HepG2 (cell line): ENCODE data around the gene UBAP2L. TPM values are rescaled to one million over a fixed set of nuclear protein-coding genes. Genes with fewer than 3 reads are reported as not detected.

ENCODE experiments used
- ATAC-seq: fragments of 200-7000 bp; cut with Tn5 transposase; 3 replicates; pipeline ENCODE4 v1.9.1; 2020; ENCODE audit warnings: mild to moderate bottlenecking, moderate library complexity
- BruUV-seq: library from RNA; stranded (reverse); fragments of 400-500 nt; replicated peaks from 2 replicates; lab custom pipeline; 2021; lab: Mats Ljungman, UMichigan
- CTCF ChIA-PET: fragments of 300-600 bp; formaldehyde crosslinking; extraction: SDS; loops from one replicate; lab custom pipeline; 2021; ENCODE audit warnings: low total read pairs, inconsistent platforms, low intra/inter-chr PET ratio; lab: Yijun Ruan, JAX
- POLR2A ChIA-PET: fragments of 350-600 bp; sonication (Branson Sonifier 250); formaldehyde crosslinking; loops from one replicate; lab custom pipeline; 2020; ENCODE audit warnings: antibody characterized with exemption, inconsistent platforms; lab: Yijun Ruan, JAX
- DNase-seq: peaks from one replicate; pipeline ENCODE4 v3.0.0-alpha.2; 2015; ENCODE audit warnings: low spot score
- FAIRE-seq: peaks from 3 replicates; lab custom pipeline; 2011; peaks lifted over from hg19 to GRCh38; lab: Jason Lieb, UNC
- H2AFZ ChIP-seq: one replicate; pipeline ENCODE4 v1.6.1; 2011; ENCODE audit warnings: low read length, inconsistent platforms
- H3K27ac ChIP-seq: fragments of 300-600 bp; 3 replicates; pipeline ENCODE4 v1.8.0; 2011; ENCODE audit warnings: mixed run types, mild to moderate bottlenecking, mixed read lengths, low read length, inconsistent platforms; ENCODE audit not compliant: insufficient read depth; ENCODE audit errors: extremely low read length
- H3K27me3 ChIP-seq, 2 experiments: fragments of 200-600 bp in 1 of 2; 2 replicates in 1 of 2; 3 replicates in 1 of 2; pipeline versions ENCODE4 v1.6.0 to v1.8.0; 2011; ENCODE audit warnings: low read length in 2 of 2, mild to moderate bottlenecking in 2 of 2, moderate library complexity in 2 of 2, inconsistent platforms in 1 of 2; ENCODE audit not compliant: insufficient read depth in 2 of 2, control insufficient read depth in 1 of 2
- H3K36me3 ChIP-seq, 2 experiments: fragments of 200-600 bp in 1 of 2; replicated peaks in 1 of 2; 2 replicates in 1 of 2; 3 replicates in 1 of 2; pipeline versions ENCODE4 v1.5.1 to v1.8.0; 2011; ENCODE audit warnings: low read length in 2 of 2, inconsistent platforms in 1 of 2; ENCODE audit not compliant: insufficient read depth in 2 of 2, control insufficient read depth in 1 of 2
- H3K4me1 ChIP-seq: 2 replicates; pipeline ENCODE4 v1.5.1; 2012; ENCODE audit warnings: low read length, inconsistent platforms; ENCODE audit not compliant: insufficient read depth
- H3K4me2 ChIP-seq: 2 replicates; pipeline ENCODE4 v1.6.0; 2011; ENCODE audit warnings: low read depth, low read length, inconsistent platforms
- H3K4me3 ChIP-seq, 3 experiments: fragments of 200-600 bp in 1 of 3; sonication (generic), shearing (Covaris generic) in 1 of 3; replicated peaks in 1 of 3; 2 replicates each; pipeline ENCODE4 v1.5.1; 2011 to 2016; ENCODE audit warnings: low read length in 3 of 3, inconsistent platforms in 2 of 3, low read depth in 2 of 3, mild to moderate bottlenecking in 2 of 3, control low read depth in 1 of 3, mixed read lengths in 1 of 3; ENCODE audit not compliant: insufficient read depth in 1 of 3
- H3K79me2 ChIP-seq: one replicate; pipeline ENCODE4 v1.6.1; 2011; ENCODE audit warnings: low read length, inconsistent platforms; ENCODE audit not compliant: insufficient read depth
- H3K9ac ChIP-seq: 2 replicates; pipeline ENCODE4 v1.6.0; 2011; ENCODE audit warnings: mild to moderate bottlenecking, low read depth, low read length, inconsistent platforms; ENCODE audit not compliant: insufficient read depth
- H3K9me3 ChIP-seq: 2 replicates; pipeline ENCODE4 v1.5.1; 2012; ENCODE audit warnings: mild to moderate bottlenecking, low read length
- H4K20me1 ChIP-seq: 2 replicates; pipeline ENCODE4 v1.6.0; 2011; ENCODE audit warnings: inconsistent platforms, mild to moderate bottlenecking, low read length, moderate library complexity; ENCODE audit not compliant: insufficient read depth
- ADNP ChIP-seq: sonication (generic); formaldehyde crosslinking; IDR thresholded peaks from 2 replicates; pipeline ENCODE4 v1.4.0; 2020; ENCODE audit warnings: missing genetic modification reagents
- KDM1A ChIP-seq: IDR thresholded peaks from 2 replicates; pipeline ENCODE4 v1.6.1; 2016; ENCODE audit warnings: missing compliant biosample characterization
- RBFOX2 ChIP-seq: fragments of 200-400 bp; formaldehyde crosslinking; IDR thresholded peaks from 2 replicates; pipeline ENCODE4 v1.6.1; 2017; ENCODE audit warnings: low read depth, mild to moderate bottlenecking, low read length
- RXRA ChIP-seq: sonication (generic); formaldehyde crosslinking; IDR thresholded peaks from 2 replicates; pipeline ENCODE4 v1.5.1; 2020; ENCODE audit warnings: missing genetic modification reagents
- THAP11 ChIP-seq: IDR thresholded peaks from 2 replicates; pipeline ENCODE4 v1.6.1; 2016; ENCODE audit warnings: missing biosample characterization, missing genetic modification reagents
- XRCC5 ChIP-seq: fragments of 200-400 bp; formaldehyde crosslinking; optimal IDR thresholded peaks from 2 replicates; pipeline ENCODE3; 2017; ENCODE audit warnings: mild to moderate bottlenecking, low read length
- ZNF136 ChIP-seq: sonication (generic); formaldehyde crosslinking; IDR thresholded peaks from 2 replicates; pipeline ENCODE4 v1.8.1; 2022; ENCODE audit warnings: low read depth, mild to moderate bottlenecking, moderate library complexity, missing genetic modification reagents
- ZNF234 ChIP-seq: sonication (generic); formaldehyde crosslinking; conservative IDR thresholded peaks from 2 replicates; pipeline ENCODE4 v1.5.1; 2020; ENCODE audit warnings: mild to moderate bottlenecking, missing genetic modification reagents
- ZNF430 ChIP-seq: sonication (generic); formaldehyde crosslinking; IDR thresholded peaks from 2 replicates; pipeline ENCODE4 v1.9.0; 2021; ENCODE audit warnings: mild to moderate bottlenecking, missing genetic modification reagents
- ZNF546 ChIP-seq: sonication (generic); formaldehyde crosslinking; conservative IDR thresholded peaks from 2 replicates; pipeline ENCODE4 v1.8.1; 2023; ENCODE audit warnings: mild to moderate bottlenecking, missing genetic modification reagents
- ZNF615 ChIP-seq: sonication (generic); formaldehyde crosslinking; IDR thresholded peaks from 2 replicates; pipeline ENCODE4 v1.5.0; 2020; ENCODE audit warnings: mild to moderate bottlenecking, missing genetic modification reagents, borderline replicate concordance
- WGBS: methylation state at CpG from one replicate; pipeline ENCODE4 v1.1.6; 2017; ENCODE audit warnings: low lambda C conversion rate; 5-methylcytosine and 5-hydroxymethylcytosine counted together
- in situ Hi-C: cut with HindIII; loops from 2 replicates; pipeline ENCODE4 v1.10.0; 2017; ENCODE audit warnings: low pct_unique_long_range_greater_than_20kb; ENCODE audit not compliant: extremely low pct_ligation_motif_present
- intact Hi-C: fragments of 100-400 bp; cut with micrococcal nuclease; formaldehyde crosslinking; loops from one replicate; pipeline ENCODE4 v1.10.0; 2022; ENCODE audit not compliant: unreplicated experiment
- polyA plus RNA-seq, 8 experiments: library from polyadenylated mRNA; depleted of rRNA in 3 of 8; stranded (reverse) in 7 of 8; unstranded in 1 of 8; fragments of >200 nt; fragmentation: Illumina TruSeq in 4 of 8; extraction: Trizol in 4 of 8; gene quantifications; 2 replicates each; pipeline versions ENCODE4 v1.2.1 to v1.2.3, GENCODE V29; 2011 to 2016; ENCODE audit warnings: low read depth in 4 of 8, missing spikeins in 1 of 8, mixed read lengths in 1 of 8; ENCODE audit not compliant: insufficient read depth in 1 of 8
- total RNA-seq, 5 experiments: library from RNA; depleted of rRNA; stranded (reverse); fragments of >200 nt; fragmentation: Illumina TruSeq; extraction: Trizol; gene quantifications; 2 replicates each; pipeline ENCODE4 v1.2.3, GENCODE V29; 2016; ENCODE audit warnings: low read depth in 1 of 5
- TF ChIP-seq, protein P1 (sequence below): sonication (generic); formaldehyde crosslinking; conservative IDR thresholded peaks from 2 replicates; pipeline ENCODE4 v1.8.0; 2022; ENCODE audit warnings: low read depth, missing genetic modification reagents
- TF ChIP-seq, protein P2 (sequence below): sonication (generic); formaldehyde crosslinking; IDR thresholded peaks from 2 replicates; pipeline ENCODE4 v1.5.1; 2020; ENCODE audit warnings: mild to moderate bottlenecking, moderate library complexity, missing genetic modification reagents
- TF ChIP-seq, protein P3 (sequence below): IDR thresholded peaks from 2 replicates; pipeline ENCODE4 v1.6.1; 2016; ENCODE audit warnings: control low read depth
- TF ChIP-seq, protein P4 (sequence below): sonication (generic); formaldehyde crosslinking; IDR thresholded peaks from 2 replicates; pipeline ENCODE4 v1.5.0; 2020; ENCODE audit warnings: missing genetic modification reagents, mild to moderate bottlenecking, borderline replicate concordance

Gene UBAP2L
- total and polyA plus RNA-seq, 2 of the 13 experiments (the other 11 are each of a cell fraction or from before 2014, with no cell fraction given): 74.2 to 159 TPM

DNA sequence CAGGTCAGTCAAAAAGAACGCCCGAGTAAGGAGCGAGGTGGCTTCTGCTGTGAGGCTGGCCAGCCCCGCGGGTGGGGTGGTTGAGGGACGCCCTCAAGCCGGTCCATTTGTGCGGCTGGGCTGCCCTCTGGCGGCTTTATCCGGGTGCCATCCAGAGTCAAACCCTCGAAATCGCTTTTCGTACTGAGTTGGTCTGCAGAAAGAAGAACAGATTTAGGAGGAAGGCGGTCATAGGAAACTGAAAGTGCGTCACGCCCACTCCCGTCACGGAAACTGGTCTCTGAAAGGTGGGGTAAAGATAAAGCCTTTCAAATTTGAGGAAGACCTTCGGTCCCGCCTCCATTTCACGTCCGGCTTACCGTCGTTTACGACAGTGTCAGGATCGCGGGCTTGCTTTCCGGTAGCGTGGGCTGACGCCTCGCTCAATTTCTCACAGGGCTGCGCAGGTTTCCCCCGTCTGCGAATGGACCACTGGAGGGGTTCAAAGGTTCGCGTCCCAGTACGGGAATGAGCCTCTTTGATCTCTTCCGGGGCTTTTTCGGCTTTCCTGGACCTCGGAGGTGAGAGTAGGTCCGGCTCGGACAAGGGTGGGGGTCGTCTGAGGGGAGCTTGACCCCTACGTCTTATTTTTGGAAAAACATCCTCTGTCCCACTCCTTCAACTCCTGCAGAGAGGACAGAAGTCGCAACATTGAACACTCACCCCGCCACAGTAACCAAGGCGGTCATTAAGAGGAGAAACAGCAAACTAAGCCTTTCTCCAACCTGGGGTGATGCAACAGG, 51.7 kb downstream of the UBAP2L start, which contains the start of gene HAX1:
Gene HAX1 (plus strand): TSS at position 413 of the 782 bp plus-strand sequence. CDS start 95 bp downstream, at position 508.
- Histone ChIP-seq H3K4me2 (peak within 1 kb of the TSS; percentile 89), H3K9me3 (no peaks in the 10 kb centered on the region), H3K79me2 (peaks cover 11% of the 10 kb centered on the region), H3K4me3 (peak within 1 kb of the TSS; percentile 86 to 97 (median 90)), H4K20me1 (no peaks in the 10 kb centered on the region), H3K27ac (peak within 1 kb of the TSS; percentile 69), H2AFZ (peak within 1 kb of the TSS; percentile 43), H3K9ac (peak within 1 kb of the TSS; percentile 90), H3K27me3 (no peaks in the 10 kb centered on the region; a peak in 1 of 5 replicates), H3K4me1 (peaks cover 12% of the 10 kb centered on the region), H3K36me3 (peaks cover 8 to 29% of the 10 kb centered on the region in 2 experiments)
- intact Hi-C loops (loop anchor here (1.0 to 5.0 kb wide), 3 partner anchors 63 to 325 kb away; partner anchors contain the start of gene DENND4B), in situ Hi-C loops (loop anchor here (5.0 kb wide), 2 partner anchors 75 to 90 kb away; no protein-coding TSS in a partner anchor)
- peak; percentile 94 for ATAC-seq
- DNase-seq: peak; percentile 89
- peak; percentile 97 for FAIRE-seq
- CTCF ChIA-PET: interaction anchor here (0.8 to 3.2 kb wide), 5 partner anchors 62 to 89 kb away, joined by 3 to 43 read pairs (median 3); no protein-coding TSS in a partner anchor
- POLR2A ChIA-PET: interaction anchor here (0.9 to 1.7 kb wide), 5 partner anchors 52 to 282 kb away, joined by 4 to 9 read pairs (median 5); partner anchors contain the start of genes RPS27 and UBAP2L
- BruUV-seq: no TSS peak
- WGBS: under 1% methylated on average over 33 of the region's 47 CpGs
- TF ChIP-seq ZNF430 (CRISPR knock-in tag): 0 out of 2 replicates have a peak, but pooled peaks have one; percentile 24
- 0 out of 2 replicates have a peak, but pooled peaks have one; percentile 61 for TF ChIP-seq ADNP (CRISPR knock-in tag)
- TF ChIP-seq, protein P1, sequence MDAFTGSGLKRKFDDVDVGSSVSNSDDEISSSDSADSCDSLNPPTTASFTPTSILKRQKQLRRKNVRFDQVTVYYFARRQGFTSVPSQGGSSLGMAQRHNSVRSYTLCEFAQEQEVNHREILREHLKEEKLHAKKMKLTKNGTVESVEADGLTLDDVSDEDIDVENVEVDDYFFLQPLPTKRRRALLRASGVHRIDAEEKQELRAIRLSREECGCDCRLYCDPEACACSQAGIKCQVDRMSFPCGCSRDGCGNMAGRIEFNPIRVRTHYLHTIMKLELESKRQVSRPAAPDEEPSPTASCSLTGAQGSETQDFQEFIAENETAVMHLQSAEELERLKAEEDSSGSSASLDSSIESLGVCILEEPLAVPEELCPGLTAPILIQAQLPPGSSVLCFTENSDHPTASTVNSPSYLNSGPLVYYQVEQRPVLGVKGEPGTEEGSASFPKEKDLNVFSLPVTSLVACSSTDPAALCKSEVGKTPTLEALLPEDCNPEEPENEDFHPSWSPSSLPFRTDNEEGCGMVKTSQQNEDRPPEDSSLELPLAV (CRISPR knock-in tag): no peak
- TF ChIP-seq ZNF615 (CRISPR knock-in tag): no peak
- peak; percentile 81 for TF ChIP-seq XRCC5
- TF ChIP-seq THAP11 (CRISPR knock-in tag): peak; percentile 92
- TF ChIP-seq RXRA (CRISPR knock-in tag): peak; percentile 65; the same call in 1 of the 2 replicates
- TF ChIP-seq, protein P2, sequence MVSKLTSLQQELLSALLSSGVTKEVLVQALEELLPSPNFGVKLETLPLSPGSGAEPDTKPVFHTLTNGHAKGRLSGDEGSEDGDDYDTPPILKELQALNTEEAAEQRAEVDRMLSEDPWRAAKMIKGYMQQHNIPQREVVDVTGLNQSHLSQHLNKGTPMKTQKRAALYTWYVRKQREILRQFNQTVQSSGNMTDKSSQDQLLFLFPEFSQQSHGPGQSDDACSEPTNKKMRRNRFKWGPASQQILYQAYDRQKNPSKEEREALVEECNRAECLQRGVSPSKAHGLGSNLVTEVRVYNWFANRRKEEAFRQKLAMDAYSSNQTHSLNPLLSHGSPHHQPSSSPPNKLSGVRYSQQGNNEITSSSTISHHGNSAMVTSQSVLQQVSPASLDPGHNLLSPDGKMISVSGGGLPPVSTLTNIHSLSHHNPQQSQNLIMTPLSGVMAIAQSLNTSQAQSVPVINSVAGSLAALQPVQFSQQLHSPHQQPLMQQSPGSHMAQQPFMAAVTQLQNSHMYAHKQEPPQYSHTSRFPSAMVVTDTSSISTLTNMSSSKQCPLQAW: peak; percentile 76
- TF ChIP-seq, protein P3, sequence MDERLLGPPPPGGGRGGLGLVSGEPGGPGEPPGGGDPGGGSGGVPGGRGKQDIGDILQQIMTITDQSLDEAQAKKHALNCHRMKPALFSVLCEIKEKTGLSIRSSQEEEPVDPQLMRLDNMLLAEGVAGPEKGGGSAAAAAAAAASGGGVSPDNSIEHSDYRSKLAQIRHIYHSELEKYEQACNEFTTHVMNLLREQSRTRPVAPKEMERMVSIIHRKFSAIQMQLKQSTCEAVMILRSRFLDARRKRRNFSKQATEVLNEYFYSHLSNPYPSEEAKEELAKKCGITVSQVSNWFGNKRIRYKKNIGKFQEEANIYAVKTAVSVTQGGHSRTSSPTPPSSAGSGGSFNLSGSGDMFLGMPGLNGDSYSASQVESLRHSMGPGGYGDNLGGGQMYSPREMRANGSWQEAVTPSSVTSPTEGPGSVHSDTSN (CRISPR knock-in tag): no peak
- TF ChIP-seq KDM1A (CRISPR knock-in tag): no peak; the same call in 1 of the 2 replicates
- 0 out of 2 replicates have a peak, but pooled peaks have one; percentile 21 for TF ChIP-seq RBFOX2
- TF ChIP-seq ZNF136 (CRISPR knock-in tag): 0 out of 2 replicates have a peak, but pooled peaks have one; percentile 64
- no peak; the same call in 1 of the 2 replicates for TF ChIP-seq ZNF546 (CRISPR knock-in tag)
- no peak for TF ChIP-seq ZNF234 (CRISPR knock-in tag)
- TF ChIP-seq, protein P4, sequence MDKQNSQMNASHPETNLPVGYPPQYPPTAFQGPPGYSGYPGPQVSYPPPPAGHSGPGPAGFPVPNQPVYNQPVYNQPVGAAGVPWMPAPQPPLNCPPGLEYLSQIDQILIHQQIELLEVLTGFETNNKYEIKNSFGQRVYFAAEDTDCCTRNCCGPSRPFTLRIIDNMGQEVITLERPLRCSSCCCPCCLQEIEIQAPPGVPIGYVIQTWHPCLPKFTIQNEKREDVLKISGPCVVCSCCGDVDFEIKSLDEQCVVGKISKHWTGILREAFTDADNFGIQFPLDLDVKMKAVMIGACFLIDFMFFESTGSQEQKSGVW (CRISPR knock-in tag): no peak
